Measurements from ENCODE around the gene WAPL. TPM values are rescaled to one million over a fixed set of nuclear protein-coding genes. Genes with fewer than 3 reads are reported as not detected.
"Not testable (repeated sequence)": the region's sequence is repeated elsewhere in the genome, so short reads cannot be mapped to it uniquely, and the experiment has no call there.

Gene WAPL
- total and polyA plus RNA-seq, 5 experiments from 2014 or later = 37.0 to 67.3 (median 42.1) TPM

DNA sequence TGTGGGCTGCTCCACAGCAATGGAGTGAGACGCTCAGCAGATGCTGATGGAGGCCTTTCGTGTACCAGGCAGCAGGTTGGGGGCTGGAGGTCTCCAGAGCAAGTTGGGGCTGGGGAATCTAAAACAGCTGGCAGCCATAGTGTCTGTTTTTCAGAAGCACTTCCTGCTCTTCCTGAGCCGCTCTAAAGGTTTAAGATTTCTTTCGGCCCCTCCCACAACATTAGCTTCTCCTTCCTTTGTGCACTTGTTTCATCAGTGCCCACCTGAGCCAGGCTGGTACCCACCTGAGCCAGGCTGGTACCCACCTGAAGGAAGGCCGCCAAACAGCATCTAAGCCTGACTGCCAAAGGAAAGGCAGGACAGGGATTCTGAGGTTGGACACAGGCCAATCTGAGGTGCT is 18.4 kb upstream of the WAPL start:
- peak overlapping the region; percentile 61 to 95 (median 90) for H3K27ac Mint-ChIP-seq
- no peaks in the 10 kb centered on the region for H3K9me3 Mint-ChIP-seq
- peaks cover 18 to 35% (median 31%) of the 10 kb centered on the region in 4 donors for H3K4me1 Mint-ChIP-seq
- DNase-seq = peak in 2 of 10 donors; percentile 21 to 22
- H3K4me3 Mint-ChIP-seq = peak overlapping the region; percentile 53 to 80 (median 74)
- no peaks in the 10 kb centered on the region for H3K36me3 Mint-ChIP-seq
- POLR2A ChIA-PET = interaction anchor here (0.7 to 1.7 kb wide), 2 partner anchors 19 to 139 kb away, joined by 4 to 11 read pairs; partner anchors contain the start of gene WAPL
- H3K27me3 Mint-ChIP-seq = no peaks in the 10 kb centered on the region
- peak; percentile 10 to 18 for ATAC-seq

DNA sequence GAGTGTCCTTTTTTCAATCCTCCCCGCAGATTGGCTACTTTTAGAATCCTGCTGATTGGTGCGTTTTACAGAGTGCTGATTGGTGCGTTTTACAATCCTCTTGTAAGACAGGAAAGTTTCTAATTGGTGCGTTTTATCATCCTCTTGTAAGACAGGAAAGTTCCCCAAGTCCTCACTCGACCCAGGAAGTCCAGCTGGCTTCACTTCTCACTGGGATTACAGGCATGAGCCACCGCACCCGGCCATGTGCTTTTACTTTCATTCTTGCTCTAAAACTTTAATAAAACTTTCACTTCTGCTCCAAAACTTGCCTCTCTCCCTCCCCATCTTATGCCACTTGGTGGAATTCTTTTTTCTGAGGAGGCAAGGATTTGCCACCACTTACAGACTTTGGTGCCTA is 17.0 kb upstream of the WAPL start:
- Mint-ChIP-seq H3K27me3 (no peaks in the 10 kb centered on the region), H3K9me3 (no peaks in the 10 kb centered on the region), H3K4me1 (peaks cover 18 to 42% (median 35%) of the 10 kb centered on the region in 4 donors), H3K4me3 (peak overlapping the region in 6 of 10 donors; percentile 12 to 68 (median 30)), H3K27ac (peak overlapping the region in 4 of 10 donors; percentile 39 to 89 (median 81)), H3K36me3 (no peaks in the 10 kb centered on the region)
- POLR2A ChIA-PET = interaction anchor here (4.6 kb wide), 1 partner anchor 16 kb away, joined by 24 read pairs; the partner anchor contains the start of gene WAPL
- no peak for ATAC-seq
- DNase-seq = no peak

DNA sequence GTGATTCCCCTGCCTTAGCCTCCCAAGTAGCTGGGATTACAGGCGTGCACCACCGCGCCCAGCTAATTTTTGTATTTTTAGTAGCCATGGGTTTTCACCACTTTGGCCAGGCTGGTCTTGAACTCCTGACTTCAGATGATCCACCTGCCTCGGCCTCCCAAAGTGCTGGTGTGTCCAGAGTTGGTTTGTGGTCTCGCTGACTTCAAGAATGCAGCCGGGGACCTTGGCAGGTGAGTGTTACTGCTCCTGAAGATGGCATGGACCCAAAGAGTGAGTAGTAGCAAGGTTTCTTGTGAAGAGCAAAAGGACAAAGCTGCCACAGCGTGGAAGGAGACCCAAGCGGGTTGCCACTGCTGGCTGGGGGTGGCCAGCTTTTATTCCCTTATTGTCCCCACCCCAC is 16.4 kb upstream of the WAPL start:
- H3K36me3 Mint-ChIP-seq, ATAC-seq, H3K9me3 Mint-ChIP-seq, H3K27me3 Mint-ChIP-seq, DNase-seq: not testable (repeated sequence)
- Mint-ChIP-seq H3K4me1 (peaks cover 18 to 42% (median 35%) of the 10 kb centered on the region in 4 donors), H3K4me3 (peak overlapping the region in 1 of 10 donors; percentile 27), H3K27ac (peak overlapping the region in 2 of 10 donors; percentile 52 to 55)
- POLR2A ChIA-PET = interaction anchor here (1.0 to 4.6 kb wide), 2 partner anchors 16 to 138 kb away, joined by 3 to 24 read pairs; partner anchors contain the start of gene WAPL

DNA sequence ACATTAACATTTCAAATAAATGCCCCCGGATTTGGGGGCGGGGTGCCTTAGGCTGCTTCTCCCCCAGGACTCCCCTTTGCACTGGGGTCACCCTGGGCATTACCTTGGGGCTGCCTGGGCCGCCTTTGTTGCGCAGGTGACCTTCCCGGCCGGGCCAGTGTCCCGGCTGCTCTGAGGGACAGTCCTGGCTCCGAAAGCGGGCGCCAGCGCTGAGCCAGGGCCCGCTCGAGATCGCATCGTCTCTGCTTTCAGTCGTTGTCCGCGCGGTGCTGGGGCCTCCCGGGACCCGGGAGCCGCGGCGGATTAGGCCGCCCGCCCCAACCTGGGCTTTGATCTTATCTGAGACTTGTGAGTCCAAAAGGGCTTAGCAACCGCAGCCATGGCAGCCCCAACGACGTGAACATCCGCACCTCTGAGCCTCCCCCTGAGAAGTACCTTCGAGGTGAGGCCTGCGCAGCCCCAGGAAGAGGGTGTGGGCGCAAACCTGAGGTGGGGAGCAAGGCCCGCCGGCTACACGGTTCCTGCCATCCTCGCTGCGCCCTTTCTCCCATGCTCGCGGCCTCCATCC is 14.8 kb upstream of the WAPL start:
- H3K9me3 Mint-ChIP-seq = no peaks in the 10 kb centered on the region

DNA sequence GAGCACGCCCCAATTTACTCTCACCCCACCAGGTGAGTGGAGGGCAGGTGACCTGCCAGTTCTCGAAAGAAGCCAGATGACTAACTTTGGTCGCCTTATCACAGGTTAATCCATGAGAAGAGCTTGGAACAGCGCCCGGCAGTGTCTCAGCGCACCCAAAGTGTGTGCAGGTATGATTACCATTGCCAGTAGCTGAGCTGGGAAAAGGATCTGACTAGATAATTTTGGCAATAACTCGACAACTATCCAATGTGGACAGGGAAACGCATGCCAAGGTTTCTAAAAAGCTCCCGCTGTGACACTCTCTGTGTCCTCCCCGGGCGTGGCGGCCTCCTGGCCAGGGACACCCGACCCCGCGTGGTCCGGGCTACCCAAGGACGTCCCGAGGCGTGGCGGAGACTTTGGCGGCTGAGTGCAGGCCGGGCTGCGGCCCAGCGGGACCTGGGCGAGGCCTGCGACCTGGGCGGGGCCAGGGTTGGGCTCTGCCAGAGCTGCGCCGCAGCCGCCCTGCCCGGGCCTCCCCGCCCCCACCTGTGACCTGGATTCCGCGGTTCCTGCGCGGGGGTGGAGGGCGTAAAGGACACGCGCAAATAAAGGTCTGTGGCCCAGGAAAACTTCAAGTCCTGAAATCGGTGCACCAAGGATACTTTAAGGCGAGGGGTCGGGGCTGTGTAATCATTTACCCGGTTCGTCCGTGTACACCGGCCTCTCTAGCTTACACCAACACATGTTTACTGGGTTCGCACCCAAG is 13.7 kb upstream of the WAPL start:
- no peaks in the 10 kb centered on the region for H3K9me3 Mint-ChIP-seq
- ATAC-seq (no peak), DNase-seq (peak in 1 of 10 donors; percentile 14)
- peaks cover 0 to 2% (median 0%) of the 10 kb centered on the region in 5 donors for H3K27me3 Mint-ChIP-seq
- peak overlapping the region in 8 of 10 donors; percentile 6 to 85 (median 74) for H3K4me3 Mint-ChIP-seq
- H3K36me3 Mint-ChIP-seq = no peaks in the 10 kb centered on the region
- H3K27ac Mint-ChIP-seq = peak overlapping the region in 7 of 10 donors; percentile 66 to 92 (median 77)
- POLR2A ChIA-PET = interaction anchor here (0.6 to 4.6 kb wide), 4 partner anchors 11 to 179 kb away, joined by 5 to 24 read pairs (median 8); partner anchors contain the start of gene WAPL
- H3K4me1 Mint-ChIP-seq = peaks cover 20 to 42% (median 34%) of the 10 kb centered on the region in 4 donors

More for the DNA sequence above, 14.8 kb upstream of the WAPL start:
- Mint-ChIP-seq H3K4me3 (peak overlapping the region; percentile 73 to 88 (median 82)), H3K4me1 (peaks cover 19 to 42% (median 35%) of the 10 kb centered on the region in 4 donors), H3K27ac (peak overlapping the region; percentile 89 to 97 (median 92)), H3K27me3 (peaks cover 0 to 2% (median 0%) of the 10 kb centered on the region in 5 donors), H3K36me3 (no peaks in the 10 kb centered on the region)
- ATAC-seq (peak; percentile 90 to 95), DNase-seq (peak; percentile 41 to 86 (median 66))
- POLR2A ChIA-PET = interaction anchor here (0.7 to 4.6 kb wide), 2 partner anchors 14 to 19 kb away, joined by 6 to 24 read pairs; partner anchors contain the start of gene WAPL

DNA sequence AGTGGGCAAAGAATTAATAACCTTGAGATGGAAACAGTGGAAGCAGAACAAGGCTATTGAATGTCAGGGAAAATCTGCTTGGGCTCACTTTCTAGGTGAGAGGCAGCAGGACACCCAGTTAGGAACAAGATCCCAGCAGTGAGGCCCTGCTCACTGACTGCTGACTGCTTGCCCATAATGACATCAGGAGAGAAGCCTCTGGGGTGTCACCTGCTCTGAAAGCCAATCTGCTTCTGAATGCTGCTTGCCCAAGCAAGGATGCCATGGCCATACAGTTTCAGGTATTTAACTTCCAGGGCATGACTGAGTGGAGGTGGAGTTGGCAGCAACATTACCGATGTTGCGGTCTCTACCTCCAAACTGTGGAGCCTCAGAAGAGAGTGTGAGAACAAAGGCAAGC is 11.7 kb upstream of the WAPL start:
- ATAC-seq (no peak), DNase-seq (no peak)
- peaks cover 13 to 25% (median 18%) of the 10 kb centered on the region in 4 donors for H3K4me1 Mint-ChIP-seq
- peaks cover 0 to 4% (median 0%) of the 10 kb centered on the region in 5 donors for H3K27me3 Mint-ChIP-seq
- peak overlapping the region in 7 of 10 donors; percentile 11 to 67 (median 46) for H3K27ac Mint-ChIP-seq
- no peak overlapping the region for H3K4me3 Mint-ChIP-seq
- H3K36me3 Mint-ChIP-seq = no peaks in the 10 kb centered on the region
- POLR2A ChIA-PET = no interaction called here
- H3K9me3 Mint-ChIP-seq = no peaks in the 10 kb centered on the region

DNA sequence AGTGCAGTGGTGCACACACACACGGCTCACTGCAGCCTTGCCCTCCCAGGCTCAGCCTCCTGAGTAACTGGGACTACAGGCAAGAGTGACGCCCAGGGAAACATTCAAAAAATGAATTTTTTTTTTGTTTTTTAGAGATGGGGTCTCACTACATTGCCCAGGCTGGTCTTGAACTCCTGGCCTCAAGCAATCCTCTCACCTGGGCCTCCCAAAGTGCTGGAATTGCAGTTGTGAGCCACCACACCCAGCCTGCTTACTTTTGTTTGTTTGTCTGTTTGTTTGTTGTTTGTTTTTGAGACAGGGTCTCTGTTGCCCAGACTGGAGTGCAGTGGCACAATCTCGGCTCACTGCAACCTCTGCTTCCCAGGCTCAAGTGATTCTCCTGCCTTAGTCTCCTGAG is 7.1 kb upstream of the WAPL start:
- H3K27ac Mint-ChIP-seq, H3K36me3 Mint-ChIP-seq, H3K4me3 Mint-ChIP-seq, H3K9me3 Mint-ChIP-seq, DNase-seq, ATAC-seq, H3K27me3 Mint-ChIP-seq: not testable (repeated sequence)
- POLR2A ChIA-PET = interaction anchor here (0.6 kb wide), 1 partner anchor 62 kb away, joined by 3 read pairs; no protein-coding TSS in a partner anchor
- H3K4me1 Mint-ChIP-seq = peaks cover 7 to 16% (median 11%) of the 10 kb centered on the region in 4 donors

DNA sequence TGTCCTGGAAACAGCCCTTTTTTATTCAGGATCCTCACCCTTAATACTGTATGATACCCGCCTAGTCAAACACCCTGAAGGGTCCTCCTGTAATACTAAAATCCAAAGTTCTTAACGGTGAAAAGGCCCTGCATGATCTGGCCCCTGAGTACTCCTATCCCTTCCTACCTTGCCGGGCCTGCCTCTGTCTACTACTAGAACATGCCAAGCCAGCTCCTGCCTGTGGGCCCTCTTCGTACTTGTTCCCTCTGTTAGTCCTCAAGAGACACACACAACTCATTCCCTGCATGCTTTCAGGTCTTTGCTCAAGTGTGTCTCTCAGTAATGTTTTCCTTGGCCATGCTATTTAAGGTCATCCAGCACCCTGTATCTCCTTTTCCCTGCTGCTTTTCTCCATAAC is 5.0 kb upstream of the WAPL start:
- POLR2A ChIA-PET = no interaction called here
- no peak for ATAC-seq
- H3K4me1 Mint-ChIP-seq = peaks cover 18 to 37% (median 27%) of the 10 kb centered on the region in 4 donors
- H3K27ac Mint-ChIP-seq = peak overlapping the region in 3 of 10 donors; percentile 1 to 7 (median 4)
- no peaks in the 10 kb centered on the region for H3K9me3 Mint-ChIP-seq
- no peak overlapping the region for H3K4me3 Mint-ChIP-seq
- no peak for DNase-seq
- no peaks in the 10 kb centered on the region for H3K36me3 Mint-ChIP-seq
- H3K27me3 Mint-ChIP-seq = peaks cover 0 to 2% (median 0%) of the 10 kb centered on the region in 5 donors

DNA sequence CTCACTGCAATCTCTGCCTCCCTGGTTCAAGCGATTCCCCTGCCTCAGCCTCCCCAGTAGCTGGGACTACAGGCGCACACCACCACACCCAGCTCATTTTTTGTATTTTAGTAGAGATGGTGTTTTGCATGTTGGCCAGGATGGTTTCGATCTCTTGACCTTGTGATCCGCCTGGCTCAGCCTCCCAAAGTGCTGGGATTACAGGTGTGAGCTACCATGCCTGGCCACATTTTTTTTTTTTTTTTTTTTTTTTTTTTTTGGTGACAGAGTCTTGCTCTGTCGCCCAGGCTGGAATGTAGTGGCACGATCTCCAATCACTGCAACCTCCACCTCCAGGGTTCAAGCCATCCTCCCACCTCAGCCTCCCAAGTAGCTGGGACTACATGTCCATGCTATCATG is 4.1 kb upstream of the WAPL start:
- not testable (repeated sequence) for H3K27me3 Mint-ChIP-seq, H3K36me3 Mint-ChIP-seq, H3K4me3 Mint-ChIP-seq, ATAC-seq, H3K9me3 Mint-ChIP-seq, DNase-seq
- POLR2A ChIA-PET = interaction anchor here (0.7 kb wide), 1 partner anchor 117 kb away, joined by 3 read pairs; no protein-coding TSS in a partner anchor
- peak overlapping the region in 2 of 10 donors; percentile 9 to 74 for H3K27ac Mint-ChIP-seq
- peaks cover 18 to 42% (median 29%) of the 10 kb centered on the region in 4 donors for H3K4me1 Mint-ChIP-seq

DNA sequence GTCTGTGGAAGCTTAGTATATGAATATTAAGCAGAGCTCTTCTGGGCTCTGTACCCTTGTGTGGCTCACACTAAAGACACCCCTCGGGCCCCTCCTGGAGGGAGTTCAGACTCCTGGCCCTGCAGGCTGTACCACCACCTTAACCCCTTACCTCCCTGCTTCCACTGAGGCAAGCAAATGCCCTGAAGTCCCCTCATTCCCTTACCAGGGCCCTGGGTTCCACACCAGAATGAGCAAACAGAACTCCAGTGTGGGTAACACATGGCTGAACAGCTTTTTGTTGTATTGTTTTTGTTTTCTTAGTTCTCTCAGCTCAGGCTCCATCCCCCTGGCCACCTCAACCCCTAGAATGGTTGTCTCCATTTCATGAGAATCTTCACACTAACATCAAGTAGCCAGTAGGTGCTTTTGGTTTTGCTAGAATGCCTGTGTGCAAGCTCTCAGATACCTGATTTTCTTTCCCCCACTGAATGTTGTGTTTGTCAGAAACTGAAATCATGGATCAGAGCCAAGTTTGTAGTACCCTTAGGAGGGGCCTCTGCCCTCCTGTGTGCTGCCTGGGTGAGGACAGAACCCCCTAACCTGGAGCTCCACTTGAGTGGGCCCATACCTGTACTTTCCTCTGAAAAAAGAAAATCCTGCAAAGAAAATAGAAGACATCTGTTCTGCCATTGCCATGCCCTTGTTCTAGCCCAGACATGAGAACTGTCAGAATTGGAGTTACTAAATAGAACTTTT is 2.8 kb upstream of the WAPL start:
- Mint-ChIP-seq H3K4me3 (peak overlapping the region in 2 of 10 donors; percentile 15 to 56), H3K36me3 (peaks cover 0 to 3% (median 0%) of the 10 kb centered on the region in 3 donors), H3K4me1 (peaks cover 22 to 52% (median 39%) of the 10 kb centered on the region in 4 donors), H3K27ac (peak overlapping the region; percentile 21 to 77 (median 53)), H3K9me3 (no peaks in the 10 kb centered on the region), H3K27me3 (no peaks in the 10 kb centered on the region)
- ATAC-seq (no peak), DNase-seq (no peak)
- POLR2A ChIA-PET = interaction anchor here (0.6 to 1.0 kb wide), 2 partner anchors 10 to 124 kb away, joined by 3 to 10 read pairs; no protein-coding TSS in a partner anchor

DNA sequence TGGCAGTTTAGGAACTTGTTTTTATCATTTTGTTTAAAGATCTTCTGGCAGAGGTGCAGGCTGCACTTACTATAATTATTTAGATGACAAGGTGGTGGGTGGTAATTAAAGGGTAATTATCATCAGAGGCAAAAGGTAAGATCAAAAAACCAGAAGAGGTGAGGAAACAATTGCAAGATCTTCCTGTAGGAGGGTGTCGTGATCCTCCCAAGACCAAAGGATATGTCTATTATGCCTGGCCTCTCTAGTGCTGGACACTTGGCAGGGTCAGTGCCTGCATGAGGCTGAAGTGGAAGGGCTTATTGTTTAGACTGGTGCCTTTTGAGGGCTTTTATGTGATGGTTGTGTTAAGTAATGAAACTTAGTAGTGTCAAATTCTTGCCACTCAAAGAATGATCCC is 1.8 kb upstream of the WAPL start:
- DNase-seq (no peak), ATAC-seq (no peak)
- H3K4me1 Mint-ChIP-seq = peaks cover 23 to 60% (median 48%) of the 10 kb centered on the region in 4 donors
- no peaks in the 10 kb centered on the region for H3K27me3 Mint-ChIP-seq
- H3K4me3 Mint-ChIP-seq = peak overlapping the region in 9 of 10 donors; percentile 0 to 95 (median 8)
- POLR2A ChIA-PET = interaction anchor here (0.6 to 3.5 kb wide), 3 partner anchors 13 to 123 kb away, joined by 3 to 24 read pairs (median 24); no protein-coding TSS in a partner anchor
- no peaks in the 10 kb centered on the region for H3K9me3 Mint-ChIP-seq
- H3K36me3 Mint-ChIP-seq = peaks cover 0 to 9% (median 0%) of the 10 kb centered on the region in 3 donors
- H3K27ac Mint-ChIP-seq = peak overlapping the region in 7 of 10 donors; percentile 11 to 94 (median 58)

DNA sequence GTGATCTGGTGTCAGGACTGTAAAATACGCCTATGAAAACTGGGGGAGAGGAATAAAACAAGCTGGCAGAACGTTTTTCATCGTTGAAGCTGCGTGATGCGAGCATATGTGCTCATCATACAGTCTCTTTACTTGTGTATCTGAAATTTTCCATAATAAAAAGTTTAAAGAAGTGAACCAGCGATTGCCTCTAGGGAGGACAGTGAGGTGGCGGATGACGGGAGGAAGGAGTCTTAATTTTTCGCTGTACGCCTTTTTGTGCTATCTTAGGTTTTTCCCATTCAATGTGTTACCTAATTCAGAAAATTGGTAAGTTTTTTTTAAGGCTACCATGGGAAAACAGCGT is 891 bp upstream of the WAPL start:
- peak overlapping the region; percentile 81 to 94 (median 91) for H3K27ac Mint-ChIP-seq
- POLR2A ChIA-PET = interaction anchor here (1.1 to 3.5 kb wide), 5 partner anchors 14 to 122 kb away, joined by 3 to 24 read pairs (median 11); no protein-coding TSS in a partner anchor
- peaks cover 0 to 17% (median 5%) of the 10 kb centered on the region in 3 donors for H3K36me3 Mint-ChIP-seq
- DNase-seq (no peak), ATAC-seq (peak in 1 of 2 donors; percentile 1)
- H3K27me3 Mint-ChIP-seq = no peaks in the 10 kb centered on the region
- H3K9me3 Mint-ChIP-seq = no peaks in the 10 kb centered on the region
- peak overlapping the region; percentile 87 to 97 (median 95) for H3K4me3 Mint-ChIP-seq
- peaks cover 23 to 68% (median 57%) of the 10 kb centered on the region in 4 donors for H3K4me1 Mint-ChIP-seq
